ENCODE results near the gene SMS.

Gene SMS

DNA sequence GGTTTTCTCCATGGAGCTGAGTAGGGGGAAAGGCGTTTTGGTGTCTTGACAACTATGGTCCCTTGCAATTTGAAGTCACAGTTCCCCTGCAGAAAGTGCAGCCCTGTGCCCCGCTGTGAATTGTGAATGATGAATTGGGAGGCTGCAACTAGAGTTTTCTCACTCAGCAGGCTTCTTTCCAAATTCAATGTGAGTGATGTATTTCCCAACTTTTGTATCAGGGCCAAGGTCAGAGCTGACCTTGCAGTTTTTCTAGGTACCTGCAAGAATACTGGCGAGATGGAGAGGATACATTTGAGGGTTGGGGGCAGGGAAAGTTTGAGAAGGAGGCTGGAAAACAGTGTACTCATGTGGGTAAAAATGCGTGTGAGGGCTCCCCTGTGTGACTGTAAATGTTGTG lies 103.4 kb downstream of the SMS start:
- DNase-seq, result no peak
